ENCODE data around the gene CD9. TPM values are rescaled to one million over a fixed set of nuclear protein-coding genes. Genes with fewer than 3 reads are reported as not detected.
"Not testable (repeated sequence)": the region's sequence is repeated elsewhere in the genome, so short reads cannot be mapped to it uniquely, and the experiment has no call there.

CD9 gene
- total RNA-seq, 3 donors from 2014 or later (not counting 1 experiment from before 2014, with no cell fraction given): 2.1 to 55.9 (median 8.0) TPM

DNA sequence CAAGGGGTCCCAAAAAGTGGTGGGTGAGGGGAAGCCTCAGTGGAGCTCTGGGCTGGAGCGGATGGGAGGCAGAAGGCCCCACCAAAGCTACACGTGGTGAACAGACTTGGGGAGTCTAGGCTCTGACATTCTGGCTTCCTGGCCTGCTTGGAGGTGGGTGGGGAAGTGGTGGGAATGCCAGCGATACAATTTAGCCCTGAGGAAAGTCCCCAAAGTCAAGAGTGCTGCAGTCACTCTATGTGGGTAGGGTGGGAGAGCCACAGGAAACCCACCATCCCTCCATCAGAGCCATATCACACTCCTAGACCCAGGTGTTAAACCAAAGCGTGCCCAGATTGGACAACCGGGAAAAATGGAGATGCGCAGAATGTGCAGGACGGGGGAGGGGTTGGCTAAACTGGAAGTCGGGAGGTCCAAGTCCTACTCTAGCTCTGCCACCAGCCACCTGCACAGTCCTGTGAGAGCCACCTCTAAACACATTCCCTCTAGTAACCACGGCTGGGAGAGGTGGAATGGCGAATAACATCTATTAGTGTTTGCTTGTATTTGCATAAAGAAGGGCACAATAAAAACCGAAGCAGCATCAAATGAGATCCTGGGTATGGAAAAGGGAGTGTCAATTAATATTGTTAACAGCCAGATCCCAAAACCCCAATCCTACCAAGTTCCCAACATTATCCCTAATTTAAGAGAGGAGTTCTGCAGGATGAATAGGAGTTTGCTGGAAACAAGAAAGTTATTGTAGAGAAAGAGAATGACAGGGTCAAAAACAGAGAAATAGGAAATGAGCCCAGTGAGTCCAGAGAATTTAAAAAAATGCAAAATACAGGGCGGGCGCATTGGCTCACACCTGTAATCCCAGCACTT lies 14.0 kb upstream of the CD9 start:
- ATAC-seq (no peak), DNase-seq (no peak)
- Histone ChIP-seq H3K4me1 (ENCODE audit: control insufficient read depth, insufficient read depth, low read length) (peaks cover 7% of the 10 kb centered on the region), H3K36me3 (ENCODE audit: control insufficient read depth, insufficient read depth, low read length) (no peaks in the 10 kb centered on the region), H3K9me3 (ENCODE audit: control insufficient read depth, insufficient read depth, low read length) (no peaks in the 10 kb centered on the region), H3K27ac (ENCODE audit: low read length) (no peak overlapping the region), H3K4me3 (ENCODE audit: low read length) (no peak overlapping the region), H3K27me3 (ENCODE audit: control insufficient read depth, insufficient read depth, low read length) (no peaks in the 10 kb centered on the region)
- no peak overlapping the region for H3K27ac Mint-ChIP-seq
- TF ChIP-seq, protein P1, sequence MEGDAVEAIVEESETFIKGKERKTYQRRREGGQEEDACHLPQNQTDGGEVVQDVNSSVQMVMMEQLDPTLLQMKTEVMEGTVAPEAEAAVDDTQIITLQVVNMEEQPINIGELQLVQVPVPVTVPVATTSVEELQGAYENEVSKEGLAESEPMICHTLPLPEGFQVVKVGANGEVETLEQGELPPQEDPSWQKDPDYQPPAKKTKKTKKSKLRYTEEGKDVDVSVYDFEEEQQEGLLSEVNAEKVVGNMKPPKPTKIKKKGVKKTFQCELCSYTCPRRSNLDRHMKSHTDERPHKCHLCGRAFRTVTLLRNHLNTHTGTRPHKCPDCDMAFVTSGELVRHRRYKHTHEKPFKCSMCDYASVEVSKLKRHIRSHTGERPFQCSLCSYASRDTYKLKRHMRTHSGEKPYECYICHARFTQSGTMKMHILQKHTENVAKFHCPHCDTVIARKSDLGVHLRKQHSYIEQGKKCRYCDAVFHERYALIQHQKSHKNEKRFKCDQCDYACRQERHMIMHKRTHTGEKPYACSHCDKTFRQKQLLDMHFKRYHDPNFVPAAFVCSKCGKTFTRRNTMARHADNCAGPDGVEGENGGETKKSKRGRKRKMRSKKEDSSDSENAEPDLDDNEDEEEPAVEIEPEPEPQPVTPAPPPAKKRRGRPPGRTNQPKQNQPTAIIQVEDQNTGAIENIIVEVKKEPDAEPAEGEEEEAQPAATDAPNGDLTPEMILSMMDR (IDR thresholded peaks at IDR 0.05): no peak
- intact Hi-C loops (cut with micrococcal nuclease): no loop called here
- H3K36me3 Mint-ChIP-seq: no peaks in the 10 kb centered on the region
- no peak overlapping the region for H3K4me3 Mint-ChIP-seq
- H3K27me3 Mint-ChIP-seq (ENCODE audit: low read depth in 2 of 2): peaks cover 26 to 27% of the 10 kb centered on the region in 2 donors
- H3K9me3 Mint-ChIP-seq: no peaks in the 10 kb centered on the region
- peaks cover 10 to 19% of the 10 kb centered on the region in 2 donors for H3K4me1 Mint-ChIP-seq
- 74% methylated on average over 9 of the region's 13 CpGs for WGBS (ENCODE audit: insufficient coverage)

DNA sequence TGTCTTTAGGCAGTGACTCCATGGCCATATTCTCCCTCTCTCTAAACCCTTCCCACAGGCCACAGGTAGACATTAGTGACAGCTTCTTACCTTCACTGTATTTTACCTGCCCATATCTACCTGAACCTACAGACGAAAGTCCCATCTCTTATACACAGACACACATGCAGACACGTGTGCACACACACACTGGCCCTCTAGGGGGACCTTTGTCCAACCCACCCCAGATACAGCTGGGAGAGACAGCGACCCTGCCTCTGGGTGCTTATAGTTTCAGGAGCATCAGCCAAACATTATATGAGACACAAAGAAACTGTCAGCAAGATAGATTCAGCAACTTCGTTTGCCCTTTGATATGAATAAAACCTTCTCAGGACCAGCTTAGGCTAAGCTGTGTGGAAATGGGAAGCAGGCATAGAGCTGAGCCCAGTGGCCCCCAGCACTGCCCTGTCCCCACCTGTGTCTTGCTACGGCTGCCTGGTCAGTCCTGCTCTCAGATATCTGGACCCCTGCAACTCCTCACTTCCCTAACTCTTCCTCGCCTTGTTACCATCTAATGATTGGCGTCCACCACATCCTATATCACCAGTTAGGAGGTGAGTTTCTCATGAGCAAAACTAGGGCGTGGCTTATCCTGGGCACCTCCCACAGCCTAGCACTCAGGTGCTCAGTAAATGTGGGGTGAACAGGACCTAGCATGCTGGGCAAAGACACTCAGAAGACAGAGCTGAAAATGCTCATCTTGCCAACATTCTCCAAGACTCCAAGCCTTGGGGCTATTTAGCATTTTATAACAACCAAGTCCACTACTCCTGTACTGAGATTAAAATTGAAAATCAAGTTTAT lies 12.0 kb upstream of the CD9 start:
- Histone ChIP-seq H3K27me3 (ENCODE audit: control insufficient read depth, insufficient read depth, low read length) (no peaks in the 10 kb centered on the region), H3K27ac (ENCODE audit: low read length) (no peak overlapping the region), H3K4me1 (ENCODE audit: control insufficient read depth, insufficient read depth, low read length) (peaks cover 6% of the 10 kb centered on the region), H3K36me3 (ENCODE audit: control insufficient read depth, insufficient read depth, low read length) (no peaks in the 10 kb centered on the region), H3K9me3 (ENCODE audit: control insufficient read depth, insufficient read depth, low read length) (no peaks in the 10 kb centered on the region), H3K4me3 (ENCODE audit: low read length) (no peak overlapping the region)
- DNase-seq (no peak), ATAC-seq (no peak)
- intact Hi-C loops (cut with micrococcal nuclease): no loop called here
- Mint-ChIP-seq H3K4me3 (no peak overlapping the region), H3K27me3 (ENCODE audit: low read depth in 2 of 2) (peaks cover 33 to 35% of the 10 kb centered on the region in 2 donors), H3K4me1 (peaks cover 10 to 16% of the 10 kb centered on the region in 2 donors), H3K9me3 (no peaks in the 10 kb centered on the region), H3K36me3 (no peaks in the 10 kb centered on the region), H3K27ac (no peak overlapping the region)
- TF ChIP-seq, protein P1 (IDR thresholded peaks at IDR 0.05): no peak
- 78% methylated on average over 8 of the region's 8 CpGs for WGBS (ENCODE audit: insufficient coverage)

DNA sequence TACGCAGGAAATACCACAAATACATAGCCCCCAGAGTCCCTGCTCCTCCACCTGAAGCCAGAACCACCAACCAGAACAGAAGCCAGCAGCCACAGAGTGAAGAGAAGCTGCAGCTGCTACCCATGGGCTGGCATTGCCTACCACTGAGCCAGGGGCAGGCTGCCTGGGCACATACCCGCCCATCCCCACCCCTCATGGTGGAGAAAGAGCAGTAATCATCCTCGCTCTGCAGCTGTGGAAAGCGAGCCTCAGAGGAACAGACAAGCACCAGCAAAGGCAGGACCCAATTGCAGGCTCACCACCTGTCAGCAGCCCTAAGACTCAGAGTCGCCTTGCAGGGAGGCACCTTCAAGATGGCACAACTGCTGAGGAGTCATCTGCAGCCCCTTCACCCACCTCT lies 11.2 kb upstream of the CD9 start:
- no peaks in the 10 kb centered on the region for H3K9me3 ChIP-seq (ENCODE audit: control insufficient read depth, insufficient read depth, low read length)
- H3K27ac ChIP-seq (ENCODE audit: low read length): no peak overlapping the region
- no peak overlapping the region for H3K4me3 ChIP-seq (ENCODE audit: low read length)
- TF ChIP-seq, protein P1 (IDR thresholded peaks at IDR 0.05): no peak
- H3K4me1 ChIP-seq (ENCODE audit: control insufficient read depth, insufficient read depth, low read length): peaks cover 3% of the 10 kb centered on the region
- 25% methylated on average over 5 of the region's 5 CpGs for WGBS (ENCODE audit: insufficient coverage)
- no peak for ATAC-seq
- H3K27ac Mint-ChIP-seq: no peak overlapping the region
- no peaks in the 10 kb centered on the region for H3K36me3 ChIP-seq (ENCODE audit: control insufficient read depth, insufficient read depth, low read length)
- H3K9me3 Mint-ChIP-seq: no peaks in the 10 kb centered on the region
- no peak overlapping the region for H3K4me3 Mint-ChIP-seq
- intact Hi-C loops (cut with micrococcal nuclease): no loop called here
- H3K27me3 Mint-ChIP-seq (ENCODE audit: low read depth in 2 of 2): peaks cover 41 to 43% of the 10 kb centered on the region in 2 donors
- no peak for DNase-seq
- H3K36me3 Mint-ChIP-seq: no peaks in the 10 kb centered on the region
- H3K27me3 ChIP-seq (ENCODE audit: control insufficient read depth, insufficient read depth, low read length): peaks cover 5% of the 10 kb centered on the region
- peaks cover 10 to 16% of the 10 kb centered on the region in 2 donors for H3K4me1 Mint-ChIP-seq

DNA sequence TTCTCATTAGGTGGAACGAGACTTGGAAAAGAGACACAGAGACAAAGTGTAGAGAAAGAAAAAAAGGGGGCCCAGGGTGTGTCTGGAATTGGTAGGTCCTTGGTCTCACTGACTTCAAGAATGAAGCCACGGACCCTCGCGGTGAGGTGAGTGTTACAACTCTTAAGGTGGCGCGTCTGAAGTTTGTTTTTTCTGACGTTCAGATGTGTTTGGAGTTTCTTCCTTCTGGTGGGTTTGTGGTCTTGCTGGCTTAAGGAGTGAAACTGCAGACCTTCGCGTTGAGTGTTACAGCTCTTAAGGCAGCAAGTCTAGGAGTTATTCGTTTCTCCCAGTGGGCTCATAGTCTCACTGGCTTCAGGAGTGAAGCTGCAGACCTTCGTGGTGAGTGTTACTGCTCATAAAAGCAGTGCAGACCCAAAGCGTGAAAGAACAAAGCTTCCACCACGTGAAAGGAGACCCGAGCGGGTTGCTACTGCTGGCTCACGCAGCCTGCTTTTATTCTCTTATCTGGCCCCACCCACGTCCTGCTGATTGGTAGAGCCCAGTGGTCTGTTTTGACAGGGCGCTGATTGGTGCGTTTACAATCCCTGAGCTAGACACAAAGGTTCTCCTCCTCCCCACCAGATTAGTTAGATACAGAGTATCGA lies 10.1 kb upstream of the CD9 start:
- H3K36me3 Mint-ChIP-seq; H3K9me3 Mint-ChIP-seq; DNase-seq; H3K27ac Mint-ChIP-seq; H3K4me3 Mint-ChIP-seq; H3K4me1 ChIP-seq (ENCODE audit: control insufficient read depth, insufficient read depth, low read length); ATAC-seq; intact Hi-C loops (cut with micrococcal nuclease); H3K4me3 ChIP-seq (ENCODE audit: low read length); H3K27ac ChIP-seq (ENCODE audit: low read length); H3K36me3 ChIP-seq (ENCODE audit: control insufficient read depth, insufficient read depth, low read length); H3K27me3 ChIP-seq (ENCODE audit: control insufficient read depth, insufficient read depth, low read length); H3K9me3 ChIP-seq (ENCODE audit: control insufficient read depth, insufficient read depth, low read length): not testable (repeated sequence)
- peaks cover 41 to 43% of the 10 kb centered on the region in 2 donors for H3K27me3 Mint-ChIP-seq (ENCODE audit: low read depth in 2 of 2)
- peaks cover 10 to 17% of the 10 kb centered on the region in 2 donors for H3K4me1 Mint-ChIP-seq
- 34% methylated on average over 20 of the region's 20 CpGs for WGBS (ENCODE audit: insufficient coverage)

DNA sequence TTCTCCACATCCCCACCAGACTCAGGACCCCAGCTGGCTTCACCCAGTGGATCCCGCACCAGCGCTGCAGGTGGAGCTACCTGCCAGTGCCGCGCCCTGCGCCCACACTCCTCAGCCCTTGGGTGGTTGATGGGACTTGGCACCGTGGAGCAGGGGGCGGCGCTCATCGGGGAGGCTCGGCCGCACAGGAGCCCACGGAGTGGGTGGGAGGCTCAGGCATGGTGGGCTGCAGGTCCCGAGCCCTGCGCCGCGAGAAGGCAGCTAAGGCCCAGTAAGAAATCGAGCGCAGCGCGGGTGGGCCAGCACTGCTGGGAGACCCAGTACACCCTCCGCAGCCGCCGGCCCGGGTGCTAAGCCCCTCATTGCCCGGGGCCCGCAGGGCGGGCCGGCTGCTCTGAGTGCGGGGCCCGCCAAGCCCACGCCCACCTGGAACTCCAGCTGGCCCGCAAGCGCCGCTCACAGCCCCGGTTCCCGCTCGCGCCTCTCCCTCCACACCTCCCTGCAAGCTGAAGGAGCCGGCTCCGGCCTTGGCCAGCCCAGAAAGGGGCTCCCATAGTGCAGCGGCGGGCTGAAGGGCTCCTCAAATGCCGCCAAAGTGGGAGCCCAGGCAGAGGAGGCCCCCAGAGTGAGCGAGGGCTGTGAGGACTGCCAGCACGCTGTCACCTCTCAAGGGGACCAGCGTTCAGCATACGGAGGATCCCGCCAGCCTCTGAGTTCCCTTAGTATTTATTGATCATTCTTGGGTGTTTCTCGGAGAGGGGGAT lies 9.3 kb upstream of the CD9 start:
- H3K27ac Mint-ChIP-seq; H3K27ac ChIP-seq (ENCODE audit: low read length); H3K9me3 Mint-ChIP-seq; H3K4me3 ChIP-seq (ENCODE audit: low read length); intact Hi-C loops (cut with micrococcal nuclease); H3K4me3 Mint-ChIP-seq; ATAC-seq; H3K36me3 Mint-ChIP-seq; H3K27me3 ChIP-seq (ENCODE audit: control insufficient read depth, insufficient read depth, low read length); H3K4me1 ChIP-seq (ENCODE audit: control insufficient read depth, insufficient read depth, low read length); H3K9me3 ChIP-seq (ENCODE audit: control insufficient read depth, insufficient read depth, low read length); H3K36me3 ChIP-seq (ENCODE audit: control insufficient read depth, insufficient read depth, low read length); DNase-seq: not testable (repeated sequence)
- Mint-ChIP-seq H3K27me3 (ENCODE audit: low read depth in 2 of 2) (peaks cover 41 to 43% of the 10 kb centered on the region in 2 donors), H3K4me1 (peaks cover 10 to 21% of the 10 kb centered on the region in 2 donors)
- WGBS (ENCODE audit: insufficient coverage): 93% methylated on average over 48 of the region's 49 CpGs
